NCI-H187 (cell line): ENCODE results near the gene CHST14.

Experiments used
- DNase-seq, 2 experiments: peaks; one replicate each; lab custom pipeline; 2025; lab: John Stamatoyannopoulos, UW

Gene CHST14

DNA sequence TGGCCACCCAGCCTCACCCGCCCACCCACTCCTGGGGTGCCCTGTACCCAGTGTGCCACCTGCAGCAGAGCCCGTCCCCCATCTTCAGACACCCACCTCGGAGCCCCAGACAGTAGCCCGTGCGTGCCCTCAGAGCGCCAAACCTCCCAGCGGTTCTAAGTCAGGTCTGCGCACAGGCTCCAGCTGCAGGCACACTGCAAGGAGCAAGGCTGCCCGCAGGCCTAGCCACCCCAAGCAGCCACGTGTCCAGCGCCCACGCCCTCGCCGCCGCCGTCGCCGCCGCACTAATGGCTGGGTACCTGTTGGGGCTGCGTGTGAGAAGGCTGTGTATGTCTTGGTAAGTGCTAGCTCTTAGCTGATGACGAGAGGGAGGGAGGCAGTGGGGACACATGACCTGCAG is 8.8 kb upstream of the CHST14 start:
- DNase-seq = no peak

- DNase-seq = no peak
Measured at GRCh38 chr15:40463279-40463678, 7.5 kb upstream of the CHST14 start.

DNA sequence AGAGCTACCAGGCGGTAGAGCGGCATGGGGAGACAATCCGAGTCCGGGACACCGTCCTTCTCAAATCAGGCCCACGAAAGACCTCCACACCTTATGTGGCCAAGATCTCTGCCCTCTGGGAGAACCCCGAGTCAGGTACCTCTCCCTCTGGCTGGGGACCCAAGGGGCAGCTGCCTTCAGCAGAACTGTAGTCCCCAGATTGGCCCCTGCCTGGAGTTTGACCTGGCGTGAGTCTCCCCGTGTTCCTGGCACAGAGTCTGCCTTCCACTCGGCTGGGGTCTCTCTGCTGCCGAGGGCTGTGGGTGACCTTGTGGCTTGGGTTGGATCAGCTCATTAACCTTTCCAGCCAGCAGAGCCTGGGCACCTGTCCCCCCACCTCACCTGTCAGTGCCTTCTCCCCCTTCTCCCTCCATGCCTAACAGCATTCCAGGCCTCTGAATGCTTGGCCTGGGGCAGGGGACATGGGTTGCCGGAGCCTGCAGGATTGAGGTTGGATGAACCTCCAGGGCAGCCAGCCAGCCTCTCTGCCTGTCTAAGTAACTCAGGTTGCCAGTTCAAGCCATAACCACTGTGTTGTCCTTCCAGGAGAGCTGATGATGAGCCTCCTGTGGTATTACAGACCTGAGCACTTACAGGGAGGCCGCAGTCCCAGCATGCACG is 6.8 kb upstream of the CHST14 start:
- no peak for DNase-seq

- DNase-seq = no peak
Measured at GRCh38 chr15:40464595-40465185, 6.1 kb upstream of the CHST14 start.

- DNase-seq = no peak
Measured at GRCh38 chr15:40465939-40466338, 4.8 kb upstream of the CHST14 start.

- DNase-seq = no peak
Measured at GRCh38 chr15:40466426-40467260, 4.1 kb upstream of the CHST14 start.

GRCh38 chr15:40467261-40467615 is 3.5 kb upstream of the CHST14 start:
- DNase-seq = no peak

DNA sequence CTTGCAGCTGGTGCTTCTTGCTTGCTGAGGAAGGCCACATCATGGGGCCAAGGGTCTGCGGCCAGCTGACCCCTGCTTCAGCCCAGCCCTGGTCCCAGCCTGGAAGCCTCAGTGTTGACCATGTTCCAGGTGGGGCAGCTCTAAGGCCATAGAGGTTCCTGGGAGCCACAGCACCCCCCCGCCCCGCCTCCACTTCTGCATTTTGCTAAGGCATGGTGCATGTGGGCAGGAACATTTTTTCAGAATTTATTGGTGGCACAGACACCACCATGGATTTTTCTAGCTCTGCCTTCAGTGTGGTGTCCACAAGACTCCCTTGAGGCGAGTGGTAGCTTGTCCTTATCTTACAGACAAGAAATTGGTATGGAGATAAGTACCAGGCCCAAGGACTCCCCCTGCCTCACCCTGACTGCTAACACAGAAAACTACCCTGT is 1.9 kb upstream of the CHST14 start:
- no peak for DNase-seq

DNA sequence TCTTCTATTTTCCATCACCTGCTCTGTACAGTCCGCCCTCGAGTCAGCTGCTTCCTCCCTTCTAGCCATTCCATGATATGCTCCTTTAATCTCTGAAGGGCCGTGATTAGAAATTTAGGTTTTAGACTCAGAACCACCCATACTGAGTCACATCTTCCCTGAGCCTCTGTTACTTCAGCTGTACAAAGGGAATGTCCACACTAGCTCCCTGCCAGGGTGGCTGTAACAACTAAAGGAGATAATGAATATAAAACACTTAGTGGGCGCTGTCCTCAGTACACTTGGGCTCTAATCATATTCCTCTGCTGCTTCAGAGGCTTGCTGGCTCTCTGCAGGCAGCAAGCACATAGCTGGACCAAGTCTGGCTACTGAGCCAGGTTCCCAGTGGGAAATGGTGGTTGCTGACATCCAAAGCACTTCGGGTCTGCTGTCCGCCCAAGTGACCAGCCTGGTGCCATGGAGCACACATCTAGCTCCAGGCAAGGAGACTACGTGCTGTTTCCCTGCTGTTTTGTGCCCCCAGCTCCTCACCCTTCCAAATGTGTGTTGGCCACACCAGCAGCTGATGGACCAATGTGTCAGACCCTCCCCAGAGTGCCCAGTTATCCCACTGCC is 901 bp upstream of the CHST14 start:
- no peak for DNase-seq

DNA sequence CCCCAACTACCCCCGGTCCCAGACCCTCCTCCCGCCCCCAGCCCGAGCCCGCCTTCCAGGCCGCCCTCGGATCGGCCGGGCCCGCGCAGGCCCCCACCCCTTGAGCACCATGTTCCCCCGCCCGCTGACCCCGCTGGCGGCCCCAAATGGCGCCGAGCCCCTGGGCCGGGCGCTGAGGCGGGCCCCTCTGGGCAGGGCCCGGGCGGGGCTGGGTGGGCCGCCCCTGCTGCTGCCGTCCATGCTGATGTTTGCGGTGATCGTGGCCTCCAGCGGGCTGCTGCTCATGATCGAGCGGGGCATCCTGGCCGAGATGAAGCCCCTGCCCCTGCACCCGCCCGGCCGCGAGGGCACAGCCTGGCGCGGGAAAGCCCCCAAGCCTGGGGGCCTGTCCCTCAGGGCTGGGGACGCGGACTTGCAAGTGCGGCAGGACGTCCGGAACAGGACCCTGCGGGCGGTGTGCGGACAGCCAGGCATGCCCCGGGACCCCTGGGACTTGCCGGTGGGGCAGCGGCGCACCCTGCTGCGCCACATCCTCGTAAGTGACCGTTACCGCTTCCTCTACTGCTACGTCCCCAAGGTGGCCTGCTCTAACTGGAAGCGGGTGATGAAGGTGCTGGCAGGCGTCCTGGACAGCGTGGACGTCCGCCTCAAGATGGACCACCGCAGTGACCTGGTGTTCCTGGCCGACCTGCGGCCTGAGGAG is 472 bp downstream of the CHST14 start:
- no peak for DNase-seq

DNA sequence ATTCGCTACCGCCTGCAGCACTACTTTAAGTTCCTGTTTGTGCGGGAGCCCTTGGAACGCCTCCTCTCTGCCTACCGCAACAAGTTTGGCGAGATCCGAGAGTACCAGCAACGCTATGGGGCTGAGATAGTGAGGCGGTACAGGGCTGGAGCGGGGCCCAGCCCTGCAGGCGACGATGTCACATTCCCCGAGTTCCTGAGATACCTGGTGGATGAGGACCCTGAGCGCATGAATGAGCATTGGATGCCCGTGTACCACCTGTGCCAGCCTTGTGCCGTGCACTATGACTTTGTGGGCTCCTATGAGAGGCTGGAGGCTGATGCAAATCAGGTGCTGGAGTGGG is 995 bp downstream of the CHST14 start:
- no peak for DNase-seq

DNA sequence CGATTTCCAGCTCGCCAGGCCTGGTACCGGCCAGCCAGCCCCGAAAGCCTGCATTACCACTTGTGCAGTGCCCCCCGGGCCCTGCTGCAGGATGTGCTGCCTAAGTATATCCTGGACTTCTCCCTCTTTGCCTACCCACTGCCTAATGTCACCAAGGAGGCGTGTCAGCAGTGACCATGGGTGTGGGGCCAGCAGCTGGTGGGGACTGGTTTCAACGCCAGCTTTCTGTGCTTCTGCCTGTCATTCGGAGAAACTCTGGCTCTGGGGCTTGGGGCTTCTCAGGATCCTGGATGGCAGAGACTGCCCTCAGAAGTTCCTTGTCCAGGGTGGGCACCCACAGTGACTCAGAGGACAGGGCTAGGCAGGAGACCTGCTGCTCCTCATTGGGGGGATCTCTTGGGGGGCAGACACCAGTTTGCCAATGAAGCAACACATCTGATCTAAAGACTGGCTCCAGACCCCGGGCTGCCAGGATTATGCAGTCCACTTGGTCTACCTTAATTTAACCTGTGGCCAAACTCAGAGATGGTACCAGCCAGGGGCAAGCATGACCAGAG is 1.5 kb downstream of the CHST14 start:
- DNase-seq = no peak

GRCh38 chr15:40474581-40474980 is 3.8 kb downstream of the CHST14 start:
- no peak for DNase-seq

DNA sequence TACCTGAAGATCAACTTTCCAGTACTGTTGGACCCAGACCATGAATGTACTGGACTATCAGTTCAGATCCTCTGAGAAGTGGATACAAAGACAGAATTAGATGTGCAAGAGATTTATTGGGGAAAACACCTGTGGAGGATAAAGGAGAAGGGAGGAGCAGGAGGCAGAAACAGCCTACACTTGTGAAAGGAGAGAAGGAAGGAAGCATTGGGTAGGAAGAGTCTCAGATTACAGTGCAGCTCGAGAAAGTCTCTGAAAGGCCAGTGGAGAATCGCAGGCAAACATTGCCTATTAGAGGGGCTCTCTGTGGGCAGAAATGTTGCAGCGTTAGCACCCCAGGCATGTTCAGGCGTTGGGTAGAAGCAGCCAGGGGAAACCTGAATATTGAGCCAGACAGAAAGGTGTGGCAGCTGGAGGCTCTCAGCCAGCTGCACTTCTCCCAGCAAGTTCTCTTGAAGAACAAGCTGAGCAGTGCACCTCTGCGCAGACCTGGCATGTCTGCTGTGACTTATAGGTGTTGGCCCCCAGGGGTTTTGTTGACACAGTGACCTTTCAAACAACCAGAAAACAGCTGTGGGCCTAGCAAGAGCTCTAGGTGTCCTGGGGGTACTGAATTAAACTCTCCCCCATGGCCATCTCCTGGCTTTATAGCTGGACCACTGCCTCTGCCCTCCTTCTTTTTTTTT is 7.0 kb downstream of the CHST14 start:
- peak in 1 of 2 experiments; percentile 17 for DNase-seq

- DNase-seq = no peak
Measured at GRCh38 chr15:40479024-40479423, 8.2 kb downstream of the CHST14 start.

GRCh38 chr15:40481341-40482074 is 10.7 kb downstream of the CHST14 start:
- no peak for DNase-seq

DNA sequence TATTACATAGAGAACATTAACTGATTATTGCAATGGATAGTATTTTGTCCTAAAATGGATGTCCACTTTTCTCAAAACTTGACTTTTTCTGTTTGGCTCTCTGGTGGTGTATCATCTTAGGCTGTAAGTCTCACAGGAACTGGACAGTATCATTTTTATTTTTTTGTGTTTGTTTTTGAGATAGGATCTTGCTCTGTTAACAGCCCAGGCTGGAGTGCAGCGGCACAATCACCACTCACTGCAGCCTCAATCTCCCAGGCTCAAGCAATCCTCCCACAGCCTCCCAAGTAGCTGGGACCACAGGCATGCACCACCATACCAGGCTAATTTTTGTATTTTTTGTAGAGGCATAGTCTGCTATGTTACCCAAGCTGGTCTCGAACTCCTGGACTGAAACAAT is 13.1 kb downstream of the CHST14 start:
- no peak for DNase-seq

GRCh38 chr15:40486066-40486770 is 15.4 kb downstream of the CHST14 start:
- no peak for DNase-seq

- DNase-seq = no peak
Measured at GRCh38 chr15:40487816-40488682, 17.3 kb downstream of the CHST14 start.
